GM12892 (cell line): Measurements from ENCODE around the gene DNAH2.

ENCODE experiments used
- POLR2AphosphoS5 ChIP-seq: IDR thresholded peaks from 2 replicates; pipeline ENCODE4 v1.6.1; 2011; ENCODE audit warnings: low read depth, low read length, control low read depth
- TAF1 ChIP-seq: IDR thresholded peaks from 2 replicates; pipeline ENCODE4 v1.6.1; 2011; ENCODE audit warnings: low read depth, mild to moderate bottlenecking, control low read depth, low read length, borderline replicate concordance

GRCh38 chr17:7882629-7883028 lies 165.1 kb downstream of the DNAH2 start:
- no peak for TF ChIP-seq POLR2AphosphoS5
- TF ChIP-seq TAF1: no peak
